Activated naive CD8-positive, alpha-beta T cell treated with anti-CD3 and anti-CD28 coated beads, Interleukin-2, amount 50 U/mL, for 16 hours (primary cell): ENCODE results near the gene SLC25A45.

Source experiments
- DNase-seq: peaks from one replicate; pipeline ENCODE4 v3.0.0-alpha.2; 2020; ENCODE audit warnings: low read depth, low spot score

The SLC25A45 gene

GRCh38 chr11:65382033-65382803, at the start of gene SLC25A45:
TSS of gene SLC25A45 (minus strand) at chr11:65382646. CDS start at chr11:65381951, 695 bp downstream.
- peak; percentile 92 for DNase-seq

GRCh38 chr11:65431451-65432099, 49.1 kb upstream of the SLC25A45 start:
- DNase-seq: no peak

- no peak for DNase-seq
Observed at GRCh38 chr11:65430406-65431217, 48.2 kb upstream of the SLC25A45 start.

- no peak for DNase-seq
Observed at GRCh38 chr11:65429724-65430405, 47.4 kb upstream of the SLC25A45 start.

GRCh38 chr11:65429068-65429681, 46.7 kb upstream of the SLC25A45 start:
- no peak for DNase-seq

- DNase-seq: no peak
Observed at GRCh38 chr11:65428578-65429067, 46.2 kb upstream of the SLC25A45 start.

- no peak for DNase-seq
Observed at GRCh38 chr11:65427691-65428577, 45.5 kb upstream of the SLC25A45 start.

- no peak for DNase-seq
Observed at GRCh38 chr11:65426839-65427690, 44.6 kb upstream of the SLC25A45 start.

GRCh38 chr11:65425971-65426838, 43.8 kb upstream of the SLC25A45 start:
- no peak for DNase-seq

- DNase-seq: peak; percentile 70
Observed at GRCh38 chr11:65425105-65425970, 42.9 kb upstream of the SLC25A45 start.

- no peak for DNase-seq
Observed at GRCh38 chr11:65424205-65425104, 42.0 kb upstream of the SLC25A45 start.

GRCh38 chr11:65423516-65424204, 41.2 kb upstream of the SLC25A45 start:
- DNase-seq: no peak

- peak; percentile 90 for DNase-seq
Observed at GRCh38 chr11:65422633-65423515, 40.4 kb upstream of the SLC25A45 start, which contains the start of gene NEAT1. TSS of gene NEAT1 (plus strand) at chr11:65422798.
